AG10803 (cell line): ENCODE data around the gene SLC4A5.
A peak's percentile ranks its signal among the peaks of the same experiment; 100 is the strongest.

Experiments
- DNase-seq: peaks from one replicate; pipeline ENCODE4 v3.0.0; 2010; ENCODE audit warnings: low read depth
- H3K4me3 ChIP-seq: 2 replicates; pipeline ENCODE4 v1.5.1; 2011; ENCODE audit warnings: mild to moderate bottlenecking, low read length, control low read depth
- CTCF ChIP-seq: conservative IDR thresholded peaks from 2 replicates; pipeline ENCODE4 v1.5.1; 2011; ENCODE audit warnings: mild to moderate bottlenecking, low read length, control low read depth, inconsistent platforms

SLC4A5 gene

DNA sequence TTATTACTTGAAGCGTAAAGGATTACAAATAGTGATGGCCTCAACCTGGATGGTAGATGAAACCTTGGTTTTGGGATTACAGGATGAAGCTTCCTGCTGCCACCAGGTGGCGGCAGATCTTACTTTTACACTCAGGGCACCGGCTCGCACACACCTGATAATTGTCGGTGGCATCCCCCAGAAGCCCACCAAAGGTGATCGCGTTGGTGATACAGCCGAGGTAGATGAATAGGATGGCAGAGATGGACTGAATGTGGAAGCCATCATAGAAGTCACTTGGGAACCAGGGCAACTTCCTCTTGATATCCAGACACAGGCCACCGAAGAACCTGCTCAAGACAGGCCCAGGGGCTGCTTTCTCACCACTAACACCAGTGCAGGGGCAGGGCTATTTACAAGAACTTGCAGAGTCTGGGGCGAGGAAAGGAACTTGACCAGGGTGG lies 93.0 kb downstream of the SLC4A5 start:
- peak; percentile 78 for TF ChIP-seq CTCF
- DNase-seq: peak; percentile 36
- no peak overlapping the region for H3K4me3 ChIP-seq

- no peak for DNase-seq
- no peak for TF ChIP-seq CTCF
- H3K4me3 ChIP-seq: no peak overlapping the region
Observed at GRCh38 chr2:74249406-74250122, 93.7 kb downstream of the SLC4A5 start.

DNA sequence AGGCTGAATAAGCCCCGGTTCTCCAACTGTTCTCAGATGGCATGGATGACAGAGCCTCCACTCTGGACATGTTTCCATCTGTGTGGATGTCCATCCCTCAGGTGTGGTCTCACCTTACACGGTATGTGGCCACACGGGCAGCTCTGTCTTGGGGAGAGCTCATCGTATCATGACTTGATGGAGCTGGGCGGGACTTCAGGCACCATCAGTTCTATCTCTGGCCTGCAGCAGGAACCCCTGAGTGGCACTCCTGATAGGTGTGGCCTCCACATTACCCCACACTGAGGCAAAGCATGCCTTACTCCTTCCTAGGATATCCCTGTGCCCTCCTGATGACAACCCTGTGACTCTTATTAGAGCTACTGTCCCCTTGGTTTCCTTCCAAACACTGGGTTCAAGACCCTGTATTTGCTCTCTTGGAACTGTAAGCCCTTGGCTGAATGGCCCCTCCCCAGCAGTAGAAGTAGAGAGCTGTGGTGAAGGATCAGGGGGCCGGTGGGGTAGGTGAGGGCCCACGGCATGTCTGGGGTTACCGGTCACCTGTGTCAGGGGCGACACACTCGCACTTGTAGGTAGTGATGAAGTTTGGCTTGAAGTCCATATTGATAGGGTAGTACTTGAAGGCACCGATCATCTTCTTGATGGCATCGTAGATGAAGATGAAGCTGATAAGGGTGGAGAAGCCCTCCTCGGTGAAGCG lies 96.6 kb downstream of the SLC4A5 start:
- no peak for DNase-seq
- H3K4me3 ChIP-seq: no peak overlapping the region
- no peak for TF ChIP-seq CTCF

- no peak for DNase-seq
- no peak overlapping the region for H3K4me3 ChIP-seq
- no peak for TF ChIP-seq CTCF
Observed at GRCh38 chr2:74244286-74244685, 98.9 kb downstream of the SLC4A5 start.

GRCh38 chr2:74242354-74243071 lies 100.7 kb downstream of the SLC4A5 start:
- H3K4me3 ChIP-seq: no peak overlapping the region
- no peak for DNase-seq
- TF ChIP-seq CTCF: no peak

DNA sequence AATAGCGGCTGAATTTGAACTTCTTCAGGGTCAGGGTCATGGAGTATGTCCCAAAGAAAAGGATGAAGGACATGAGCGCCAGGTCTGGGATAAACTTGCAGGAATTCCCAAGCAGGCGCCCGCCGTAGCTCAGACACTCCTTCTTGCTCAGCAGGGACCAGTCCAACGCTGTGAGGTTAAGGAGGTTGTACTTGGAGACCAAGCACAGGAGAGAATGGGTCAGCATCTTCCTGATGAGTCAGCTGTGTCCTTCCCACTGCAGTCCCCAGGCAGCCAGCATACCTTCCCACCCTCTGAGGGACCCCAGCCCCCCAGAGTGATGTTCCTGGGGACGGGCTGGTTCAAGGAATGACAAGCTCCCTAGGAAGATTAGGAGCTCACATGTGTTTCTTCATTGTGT lies 103.9 kb downstream of the SLC4A5 start:
- TF ChIP-seq CTCF: no peak
- no peak overlapping the region for H3K4me3 ChIP-seq
- DNase-seq: no peak
